ENCODE measurements around the gene CAND1. TPM values are rescaled to one million over a fixed set of nuclear protein-coding genes. Genes with fewer than 3 reads are reported as not detected.

CAND1 gene
- total RNA-seq, 1 donor from 2014 or later: 104 TPM

- Histone ChIP-seq H3K4me1 (peaks cover 34% of the 10 kb centered on the region), H3K27ac (no peak overlapping the region), H3K4me3 (no peak overlapping the region), H3K27me3 (ENCODE audit: low read depth) (no peaks in the 10 kb centered on the region), H3K36me3 (peaks cover 15% of the 10 kb centered on the region), H3K9me3 (no peaks in the 10 kb centered on the region)
- intact Hi-C loops (cut with DNase I): no loop called here
- ATAC-seq: no peak
- TF ChIP-seq, protein P1, sequence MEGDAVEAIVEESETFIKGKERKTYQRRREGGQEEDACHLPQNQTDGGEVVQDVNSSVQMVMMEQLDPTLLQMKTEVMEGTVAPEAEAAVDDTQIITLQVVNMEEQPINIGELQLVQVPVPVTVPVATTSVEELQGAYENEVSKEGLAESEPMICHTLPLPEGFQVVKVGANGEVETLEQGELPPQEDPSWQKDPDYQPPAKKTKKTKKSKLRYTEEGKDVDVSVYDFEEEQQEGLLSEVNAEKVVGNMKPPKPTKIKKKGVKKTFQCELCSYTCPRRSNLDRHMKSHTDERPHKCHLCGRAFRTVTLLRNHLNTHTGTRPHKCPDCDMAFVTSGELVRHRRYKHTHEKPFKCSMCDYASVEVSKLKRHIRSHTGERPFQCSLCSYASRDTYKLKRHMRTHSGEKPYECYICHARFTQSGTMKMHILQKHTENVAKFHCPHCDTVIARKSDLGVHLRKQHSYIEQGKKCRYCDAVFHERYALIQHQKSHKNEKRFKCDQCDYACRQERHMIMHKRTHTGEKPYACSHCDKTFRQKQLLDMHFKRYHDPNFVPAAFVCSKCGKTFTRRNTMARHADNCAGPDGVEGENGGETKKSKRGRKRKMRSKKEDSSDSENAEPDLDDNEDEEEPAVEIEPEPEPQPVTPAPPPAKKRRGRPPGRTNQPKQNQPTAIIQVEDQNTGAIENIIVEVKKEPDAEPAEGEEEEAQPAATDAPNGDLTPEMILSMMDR (IDR thresholded peaks at IDR 0.05): no peak
- DNase-seq: no peak
Measured at GRCh38 chr12:67280088-67280487, 10.9 kb downstream of the CAND1 start.

DNA sequence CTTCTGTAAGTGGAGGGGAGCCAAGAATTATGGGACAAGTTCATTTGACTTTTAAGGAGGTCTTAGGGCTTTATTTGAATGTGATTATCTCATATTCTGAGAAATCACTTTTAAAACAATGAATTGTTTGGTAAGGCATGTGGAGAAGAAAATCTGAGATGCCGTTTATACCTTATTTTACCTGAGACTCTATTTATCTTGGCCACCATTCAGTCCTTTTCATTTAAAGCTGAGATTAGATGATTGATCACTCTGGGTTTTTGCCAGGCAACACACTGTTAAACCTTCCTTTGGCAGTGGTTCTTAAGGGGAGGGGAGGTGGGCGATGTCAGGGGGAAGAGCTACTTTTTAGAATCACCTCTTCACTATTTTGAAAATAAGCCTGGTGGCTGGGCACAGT lies 11.4 kb downstream of the CAND1 start:
- Histone ChIP-seq H3K4me3 (no peak overlapping the region), H3K27me3 (ENCODE audit: low read depth) (no peaks in the 10 kb centered on the region), H3K36me3 (peaks cover 16% of the 10 kb centered on the region), H3K9me3 (no peaks in the 10 kb centered on the region), H3K4me1 (peaks cover 29% of the 10 kb centered on the region), H3K27ac (no peak overlapping the region)
- ATAC-seq (no peak), DNase-seq (no peak)
- TF ChIP-seq, protein P1 (IDR thresholded peaks at IDR 0.05): no peak
- intact Hi-C loops (cut with DNase I): no loop called here

DNA sequence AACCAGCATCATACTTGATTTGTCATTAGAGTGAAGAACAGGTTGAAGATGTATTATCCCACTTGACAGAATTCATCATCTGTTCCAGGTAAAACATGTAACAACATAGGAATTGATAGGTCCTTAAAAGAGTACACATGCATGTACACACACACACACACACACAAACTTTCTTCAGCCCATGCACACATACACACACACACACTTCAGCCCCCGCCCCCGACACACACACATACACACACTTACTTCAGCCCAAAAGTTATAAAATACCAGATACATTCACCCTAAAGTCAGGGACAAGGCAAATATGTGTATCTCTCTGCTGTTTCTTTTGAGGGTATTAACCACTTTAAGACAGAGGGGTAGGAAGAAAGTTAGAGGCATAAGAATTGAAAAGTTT lies 15.4 kb downstream of the CAND1 start:
- DNase-seq (no peak), ATAC-seq (no peak)
- Histone ChIP-seq H3K27ac (no peak overlapping the region), H3K4me1 (peaks cover 13% of the 10 kb centered on the region), H3K9me3 (no peaks in the 10 kb centered on the region), H3K36me3 (peaks cover 20% of the 10 kb centered on the region), H3K27me3 (ENCODE audit: low read depth) (no peaks in the 10 kb centered on the region), H3K4me3 (no peak overlapping the region)
- TF ChIP-seq, protein P1 (IDR thresholded peaks at IDR 0.05): no peak
- intact Hi-C loops (cut with DNase I): no loop called here

DNA sequence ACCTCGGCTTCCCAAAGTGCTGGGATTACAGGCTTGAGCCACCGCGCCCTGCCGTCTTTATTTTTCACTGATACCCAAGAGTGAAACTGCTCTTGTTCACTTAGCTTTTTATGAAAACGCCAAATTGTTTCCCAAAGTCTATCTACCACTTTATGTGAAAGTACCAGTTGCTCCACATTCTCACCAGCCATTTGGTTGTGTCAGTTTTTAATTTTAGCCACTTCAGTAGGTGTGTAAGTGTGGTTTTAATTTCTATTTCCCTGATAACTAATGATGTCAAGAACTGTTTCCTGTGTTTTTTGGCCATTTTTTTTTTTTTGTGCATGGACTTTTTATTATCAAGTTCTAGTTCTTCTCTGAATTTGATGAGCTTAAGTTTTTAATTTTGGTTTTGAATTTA lies 17.1 kb downstream of the CAND1 start:
- ATAC-seq: no peak
- Histone ChIP-seq H3K4me3 (no peak overlapping the region), H3K27ac (no peak overlapping the region), H3K27me3 (ENCODE audit: low read depth) (no peaks in the 10 kb centered on the region), H3K9me3 (no peaks in the 10 kb centered on the region), H3K4me1 (no peaks in the 10 kb centered on the region), H3K36me3 (peaks cover 20% of the 10 kb centered on the region)
- DNase-seq: no peak
- TF ChIP-seq, protein P1 (IDR thresholded peaks at IDR 0.05): no peak
- intact Hi-C loops (cut with DNase I): no loop called here

DNA sequence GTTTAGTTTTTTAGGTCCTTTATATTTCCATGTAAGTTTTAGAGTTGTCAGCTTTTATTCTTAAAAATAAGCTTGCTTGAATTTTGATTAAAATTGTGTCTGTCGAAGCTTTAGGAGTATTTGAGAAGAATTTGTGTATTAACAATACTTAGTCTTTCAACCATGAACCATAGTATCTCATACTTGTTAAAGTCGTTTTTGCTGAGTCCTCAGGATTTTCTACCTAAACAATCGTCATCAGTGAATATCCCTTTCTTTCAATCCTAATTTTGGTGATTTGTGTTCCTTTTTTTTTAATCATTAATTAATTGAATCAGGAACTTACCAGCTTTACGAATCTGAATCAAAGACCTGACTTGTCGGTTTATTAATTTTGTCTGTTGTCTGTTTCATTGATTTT lies 18.2 kb downstream of the CAND1 start:
- ATAC-seq: no peak
- no peak for DNase-seq
- intact Hi-C loops (cut with DNase I): no loop called here
- Histone ChIP-seq H3K4me1 (no peaks in the 10 kb centered on the region), H3K27ac (no peak overlapping the region), H3K9me3 (no peaks in the 10 kb centered on the region), H3K4me3 (no peak overlapping the region), H3K27me3 (ENCODE audit: low read depth) (no peaks in the 10 kb centered on the region), H3K36me3 (peaks cover 18% of the 10 kb centered on the region)
- TF ChIP-seq, protein P1 (IDR thresholded peaks at IDR 0.05): no peak

- no peaks in the 10 kb centered on the region for H3K4me1 ChIP-seq
- intact Hi-C loops (cut with DNase I): no loop called here
- TF ChIP-seq, protein P1 (IDR thresholded peaks at IDR 0.05): no peak
- no peak for DNase-seq
- no peaks in the 10 kb centered on the region for H3K27me3 ChIP-seq (ENCODE audit: low read depth)
- peaks cover 7% of the 10 kb centered on the region for H3K36me3 ChIP-seq
- no peak overlapping the region for H3K4me3 ChIP-seq
- H3K9me3 ChIP-seq: no peaks in the 10 kb centered on the region
- no peak for ATAC-seq
- H3K27ac ChIP-seq: no peak overlapping the region
Measured at GRCh38 chr12:67288561-67288960, 19.4 kb downstream of the CAND1 start.
